ENCODE results near the gene BAHD1. TPM values are rescaled to one million over a fixed set of nuclear protein-coding genes. Genes with fewer than 3 reads are reported as not detected.

The BAHD1 gene
- polyA plus RNA-seq, 1 of the 3 experiments (the other 2 are of a cell fraction) = 5.5 TPM

DNA sequence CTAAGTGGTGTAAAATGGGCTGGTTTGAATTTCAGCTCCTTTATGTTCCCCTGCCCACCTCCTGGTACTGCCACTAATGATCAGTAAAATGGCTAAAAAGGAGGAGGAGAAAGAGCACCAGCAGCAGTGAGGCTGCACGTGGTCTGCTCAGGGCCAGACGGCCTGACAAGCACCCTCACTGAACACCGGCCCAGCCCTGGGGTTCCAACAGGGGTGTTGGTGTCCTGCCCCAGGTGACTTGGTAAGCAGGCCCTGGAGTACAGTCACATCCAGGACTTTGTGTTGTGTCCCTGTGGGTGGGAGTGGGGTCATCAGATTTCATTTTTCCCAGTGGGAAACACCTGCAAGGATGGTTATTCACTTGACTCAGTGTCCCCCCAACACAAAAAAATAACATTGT, 5.4 kb downstream of the BAHD1 start:
- Histone ChIP-seq H3K9ac (no peak overlapping the region), H3K4me2 (no peak overlapping the region), H3K4me1 (ENCODE audit: control insufficient read depth in 1 of 2, insufficient read depth in 2 of 2, low read depth in 1 of 2, low read length in 1 of 2) (peaks cover 6 to 18% of the 10 kb centered on the region in 2 experiments; a peak in 3 of 4 replicates), H2AFZ (ENCODE audit: low read depth) (no peak overlapping the region), H3K27me3 (ENCODE audit: insufficient read depth) (no peaks in the 10 kb centered on the region), H4K20me1 (ENCODE audit: insufficient read depth) (peaks cover 71% of the 10 kb centered on the region), H3K9me2 (no peaks in the 10 kb centered on the region), H3F3A (replicated peaks; ENCODE audit: insufficient read depth) (no peaks in the 10 kb centered on the region), H3K79me2 (ENCODE audit: insufficient read depth) (peaks cover 88% of the 10 kb centered on the region), H3K27ac (ENCODE audit: low read depth in 2 of 2, low read length in 1 of 2) (no peak overlapping the region), H3K4me3 (ENCODE audit: low read depth in 2 of 2, low read length in 1 of 2) (no peak overlapping the region), H3K9me3 (no peaks in the 10 kb centered on the region), H3K36me3 (replicated peaks in 1 of 2; ENCODE audit: control insufficient read depth in 1 of 2, insufficient read depth in 2 of 2, low read length in 1 of 2) (no peaks in the 10 kb centered on the region)
- no peak for TF ChIP-seq FOXM1 (IDR thresholded peaks at IDR 0.05; ENCODE audit: low read depth)
- TF ChIP-seq TCF12 (IDR thresholded peaks at IDR 0.05) = no peak
- TF ChIP-seq NRF1 (IDR thresholded peaks at IDR 0.05; ENCODE audit: low read depth, low read length) = no peak
- no peak for TF ChIP-seq NFIC (IDR thresholded peaks at IDR 0.05; ENCODE audit: borderline replicate concordance)
- TF ChIP-seq, protein P1, sequence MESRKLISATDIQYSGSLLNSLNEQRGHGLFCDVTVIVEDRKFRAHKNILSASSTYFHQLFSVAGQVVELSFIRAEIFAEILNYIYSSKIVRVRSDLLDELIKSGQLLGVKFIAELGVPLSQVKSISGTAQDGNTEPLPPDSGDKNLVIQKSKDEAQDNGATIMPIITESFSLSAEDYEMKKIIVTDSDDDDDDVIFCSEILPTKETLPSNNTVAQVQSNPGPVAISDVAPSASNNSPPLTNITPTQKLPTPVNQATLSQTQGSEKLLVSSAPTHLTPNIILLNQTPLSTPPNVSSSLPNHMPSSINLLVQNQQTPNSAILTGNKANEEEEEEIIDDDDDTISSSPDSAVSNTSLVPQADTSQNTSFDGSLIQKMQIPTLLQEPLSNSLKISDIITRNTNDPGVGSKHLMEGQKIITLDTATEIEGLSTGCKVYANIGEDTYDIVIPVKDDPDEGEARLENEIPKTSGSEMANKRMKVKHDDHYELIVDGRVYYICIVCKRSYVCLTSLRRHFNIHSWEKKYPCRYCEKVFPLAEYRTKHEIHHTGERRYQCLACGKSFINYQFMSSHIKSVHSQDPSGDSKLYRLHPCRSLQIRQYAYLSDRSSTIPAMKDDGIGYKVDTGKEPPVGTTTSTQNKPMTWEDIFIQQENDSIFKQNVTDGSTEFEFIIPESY (IDR thresholded peaks at IDR 0.05; ENCODE audit: borderline replicate concordance, low read depth) = no peak
- no peak for TF ChIP-seq MXI1 (IDR thresholded peaks at IDR 0.05; ENCODE audit: low read depth, low read length)
- TF ChIP-seq RXRA (IDR thresholded peaks at IDR 0.05; ENCODE audit: borderline replicate concordance, low read depth) = no peak
- TF ChIP-seq YY1 (IDR thresholded peaks at IDR 0.05; ENCODE audit: low read depth) = no peak
- no peak for TF ChIP-seq MAX (IDR thresholded peaks at IDR 0.05; ENCODE audit: low read depth)
- TF ChIP-seq RCOR1 (IDR thresholded peaks at IDR 0.05; ENCODE audit: low read length) = no peak
- TF ChIP-seq FOSL2 (IDR thresholded peaks at IDR 0.05; ENCODE audit: borderline replicate concordance, low read depth) = no peak
- no peak for TF ChIP-seq SIN3A (IDR thresholded peaks at IDR 0.05; ENCODE audit: borderline replicate concordance, low read depth, low read length)
- TF ChIP-seq CHD2 (IDR thresholded peaks at IDR 0.05; ENCODE audit: low read length, partially characterized antibody) = no peak
- no peak for TF ChIP-seq RFX5 (IDR thresholded peaks at IDR 0.05; ENCODE audit: low read length)
- TF ChIP-seq, protein P2, sequence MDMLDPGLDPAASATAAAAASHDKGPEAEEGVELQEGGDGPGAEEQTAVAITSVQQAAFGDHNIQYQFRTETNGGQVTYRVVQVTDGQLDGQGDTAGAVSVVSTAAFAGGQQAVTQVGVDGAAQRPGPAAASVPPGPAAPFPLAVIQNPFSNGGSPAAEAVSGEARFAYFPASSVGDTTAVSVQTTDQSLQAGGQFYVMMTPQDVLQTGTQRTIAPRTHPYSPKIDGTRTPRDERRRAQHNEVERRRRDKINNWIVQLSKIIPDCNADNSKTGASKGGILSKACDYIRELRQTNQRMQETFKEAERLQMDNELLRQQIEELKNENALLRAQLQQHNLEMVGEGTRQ (IDR thresholded peaks at IDR 0.05; ENCODE audit: borderline replicate concordance, low read depth, low read length) = no peak
- no peak for TF ChIP-seq ELF1 (IDR thresholded peaks at IDR 0.05)
- ChIA-PET POLR2A (interaction anchor here (0.6 kb wide), 1 partner anchor 23 kb away, joined by 3 read pairs; no protein-coding TSS in a partner anchor), CTCF (interaction anchor here (0.6 to 2.3 kb wide), 3 partner anchors 12 to 186 kb away, joined by 3 to 8 read pairs (median 3); no protein-coding TSS in a partner anchor)
- 100% methylated on average over 2 of the region's 3 CpGs for WGBS (ENCODE audit: low lambda C conversion rate)
- no peak for DNase-seq

DNA sequence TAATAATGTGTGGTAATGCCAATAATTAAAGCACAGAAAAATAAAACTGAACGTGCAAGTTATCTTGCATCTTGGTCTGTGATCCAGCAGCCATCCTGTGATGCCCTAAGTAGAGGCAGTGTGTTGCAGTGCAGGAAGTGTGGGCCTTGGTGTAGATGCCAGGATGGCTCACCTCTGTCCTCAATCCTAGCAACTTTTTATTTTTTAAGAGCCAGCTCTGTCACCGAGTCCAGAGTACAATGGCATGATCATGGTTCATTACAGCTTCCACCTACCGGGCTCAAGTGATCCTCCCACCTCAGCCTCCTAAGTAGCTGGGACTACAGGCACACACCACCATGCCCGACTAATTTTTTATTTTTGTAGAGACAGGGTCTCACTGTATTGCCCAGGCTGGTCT, 7.6 kb downstream of the BAHD1 start:
- no peak overlapping the region for H3K4me2 ChIP-seq
- ChIA-PET POLR2A (no interaction called here), CTCF (interaction anchor here (0.8 to 1.1 kb wide), 3 partner anchors 11 to 103 kb away, joined by 3 read pairs; partner anchors contain the start of gene CHST14)
- no peak overlapping the region for H3K27ac ChIP-seq (ENCODE audit: low read depth in 2 of 2, low read length in 1 of 2)
- no peak overlapping the region for H3K9ac ChIP-seq
- peaks cover 78% of the 10 kb centered on the region for H4K20me1 ChIP-seq (ENCODE audit: insufficient read depth)
- TF ChIP-seq MEF2A (IDR thresholded peaks at IDR 0.05; ENCODE audit: borderline replicate concordance, low read depth) = no peak
- H3K79me2 ChIP-seq (ENCODE audit: insufficient read depth) = peaks cover 92% of the 10 kb centered on the region
- peaks cover 6% of the 10 kb centered on the region in 2 experiments; a peak in 2 of 4 replicates for H3K4me1 ChIP-seq (ENCODE audit: control insufficient read depth in 1 of 2, insufficient read depth in 2 of 2, low read depth in 1 of 2, low read length in 1 of 2)
- no peak overlapping the region for H2AFZ ChIP-seq (ENCODE audit: low read depth)
- H3K36me3 ChIP-seq (replicated peaks in 1 of 2; ENCODE audit: control insufficient read depth in 1 of 2, insufficient read depth in 2 of 2, low read length in 1 of 2) = no peaks in the 10 kb centered on the region
- no peak overlapping the region for H3K4me3 ChIP-seq (ENCODE audit: low read depth in 2 of 2, low read length in 1 of 2)
- WGBS (ENCODE audit: low lambda C conversion rate) = 95% methylated on average over 4 of the region's 4 CpGs
- DNase-seq = no peak
- H3F3A ChIP-seq (replicated peaks; ENCODE audit: insufficient read depth) = no peaks in the 10 kb centered on the region
- no peaks in the 10 kb centered on the region for H3K9me2 ChIP-seq
- no peaks in the 10 kb centered on the region for H3K9me3 ChIP-seq
- no peaks in the 10 kb centered on the region for H3K27me3 ChIP-seq (ENCODE audit: insufficient read depth)
